Subcutaneous abdominal adipose tissue (tissue), 5 donors: ENCODE measurements around the gene SULT1A1.

Experiments
- H3K27ac ChIP-seq: one replicate; pipeline ENCODE4 v1.7.0; 2013; ENCODE audit warnings: low read depth, mild to moderate bottlenecking, inconsistent platforms, low read length, moderate library complexity
- H3K27me3 ChIP-seq, 5 donors: one replicate each; pipeline ENCODE4 v1.7.0; 2013; ENCODE audit warnings: low read length in 5 of 5, inconsistent platforms in 1 of 5; ENCODE audit not compliant: control insufficient read depth in 5 of 5, insufficient read depth in 4 of 5
- H3K36me3 ChIP-seq, 5 donors: one replicate each; pipeline ENCODE4 v1.7.0; 2013; ENCODE audit warnings: low read length in 5 of 5; ENCODE audit not compliant: control insufficient read depth in 5 of 5, insufficient read depth in 5 of 5
- H3K4me1 ChIP-seq, 5 donors: one replicate each; pipeline ENCODE4 v1.7.0; 2013; ENCODE audit warnings: low read length in 5 of 5, mild to moderate bottlenecking in 3 of 5, moderate library complexity in 1 of 5; ENCODE audit not compliant: control insufficient read depth in 5 of 5, insufficient read depth in 5 of 5
- H3K4me3 ChIP-seq, 5 donors: one replicate each; pipeline ENCODE4 v1.7.0; 2013; ENCODE audit warnings: low read length in 5 of 5, low read depth in 1 of 5
- H3K9ac ChIP-seq, 5 donors: one replicate each; pipeline ENCODE4 v1.7.0; 2013; ENCODE audit warnings: low read length in 5 of 5, mild to moderate bottlenecking in 4 of 5, moderate library complexity in 3 of 5
- H3K9me3 ChIP-seq, 5 donors: one replicate each; pipeline ENCODE4 v1.7.0; 2013; ENCODE audit warnings: low read length in 5 of 5; ENCODE audit not compliant: control insufficient read depth in 5 of 5
- donor health status: healthy.
- donor health status: healthy.
- donor health status: healthy.
- donor health status: healthy.
- donor health status: healthy.

Gene SULT1A1

DNA sequence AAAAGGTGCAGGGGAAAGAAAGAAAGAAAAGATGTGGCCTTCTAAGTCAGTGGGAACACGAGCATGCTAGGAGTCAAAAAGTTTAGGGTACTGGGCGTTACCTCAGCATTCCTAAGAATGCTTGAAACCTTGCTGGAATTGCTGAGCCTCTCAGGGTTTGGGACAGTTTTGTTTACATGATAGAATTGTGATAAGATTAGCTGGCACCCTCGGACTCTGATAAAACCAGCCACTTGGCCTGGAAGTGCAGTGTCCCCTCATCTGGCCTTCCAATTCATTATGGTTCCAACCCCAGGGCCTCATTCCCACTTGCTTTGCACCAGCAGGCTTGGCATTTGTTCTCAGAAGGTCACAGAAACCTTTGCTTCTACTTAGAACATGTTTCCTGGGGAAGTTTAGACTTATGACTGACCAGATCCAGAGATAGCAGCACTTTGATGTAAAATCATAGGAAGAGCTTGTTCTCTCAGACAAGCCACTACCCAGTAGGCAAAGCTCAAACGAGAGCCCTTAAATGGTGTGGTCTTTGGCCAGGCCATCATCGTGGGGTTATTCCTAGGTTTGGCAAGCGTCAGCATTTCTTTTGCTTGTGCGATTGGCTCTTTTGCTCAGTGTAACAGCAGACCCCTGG lies 48.2 kb downstream of the SULT1A1 start:
- Histone ChIP-seq H3K27ac (no peak overlapping the region), H3K27me3 (no peaks in the 10 kb centered on the region), H3K4me1 (peaks cover 4 to 25% (median 21%) of the 10 kb centered on the region in 5 donors), H3K9ac (no peak overlapping the region), H3K36me3 (peaks cover 0 to 23% (median 7%) of the 10 kb centered on the region in 5 donors), H3K4me3 (no peak overlapping the region), H3K9me3 (peaks cover 0 to 2% (median 0%) of the 10 kb centered on the region in 5 donors)

DNA sequence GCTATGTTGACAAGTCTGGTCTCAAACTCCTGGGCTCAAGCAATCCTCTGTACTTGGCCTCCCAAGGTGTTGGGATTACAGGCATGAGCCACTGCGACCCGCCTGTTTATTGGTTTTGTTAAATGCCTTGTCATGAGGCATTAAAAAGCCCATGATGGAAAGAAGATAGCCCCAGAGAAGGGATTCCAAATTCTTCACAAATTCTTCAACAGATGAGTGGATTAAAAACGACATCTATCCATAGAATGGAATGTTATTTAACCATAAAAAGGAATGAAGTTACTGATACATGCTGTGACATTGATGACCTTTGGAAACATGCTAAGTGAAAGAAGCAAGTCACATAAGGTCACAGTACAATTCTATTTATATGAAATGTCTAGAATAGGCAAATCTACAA lies 51.4 kb downstream of the SULT1A1 start:
- no peak overlapping the region for H3K9ac ChIP-seq
- no peak overlapping the region for H3K4me3 ChIP-seq
- H3K9me3 ChIP-seq = peaks cover 0 to 2% (median 0%) of the 10 kb centered on the region in 5 donors
- H3K36me3 ChIP-seq = peaks cover 0 to 21% (median 7%) of the 10 kb centered on the region in 5 donors
- no peak overlapping the region for H3K27ac ChIP-seq
- H3K4me1 ChIP-seq = peaks cover 12 to 36% (median 34%) of the 10 kb centered on the region in 5 donors
- peaks cover 0 to 3% (median 0%) of the 10 kb centered on the region in 5 donors for H3K27me3 ChIP-seq

DNA sequence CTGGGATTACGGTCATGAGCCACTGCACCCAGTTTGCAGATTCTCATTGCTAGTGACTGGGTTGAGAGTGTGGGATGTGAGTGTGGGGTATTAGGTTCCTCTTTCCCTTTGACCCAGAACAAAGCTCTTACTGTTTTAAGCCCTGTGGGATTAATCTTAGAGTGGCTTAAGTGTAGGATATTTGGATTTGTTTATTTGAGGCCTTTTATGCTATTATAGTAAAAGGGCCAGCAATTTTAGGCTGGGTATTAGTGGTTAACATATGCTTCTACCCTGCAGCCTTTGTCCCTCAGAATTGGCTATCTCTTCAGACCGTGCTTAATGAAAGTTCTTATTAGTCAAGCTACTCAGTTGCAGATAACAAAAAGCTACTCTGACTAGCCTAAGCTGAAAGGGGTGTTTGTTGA lies 52.9 kb downstream of the SULT1A1 start:
- Histone ChIP-seq H3K36me3 (peaks cover 0 to 21% (median 7%) of the 10 kb centered on the region in 5 donors), H3K4me3 (no peak overlapping the region), H3K9me3 (peaks cover 0 to 2% (median 0%) of the 10 kb centered on the region in 5 donors), H3K27ac (no peak overlapping the region), H3K4me1 (peaks cover 10 to 32% (median 29%) of the 10 kb centered on the region in 5 donors), H3K9ac (peak overlapping the region in 2 of 5 donors; percentile 32 to 35), H3K27me3 (peaks cover 0 to 3% (median 0%) of the 10 kb centered on the region in 5 donors)

DNA sequence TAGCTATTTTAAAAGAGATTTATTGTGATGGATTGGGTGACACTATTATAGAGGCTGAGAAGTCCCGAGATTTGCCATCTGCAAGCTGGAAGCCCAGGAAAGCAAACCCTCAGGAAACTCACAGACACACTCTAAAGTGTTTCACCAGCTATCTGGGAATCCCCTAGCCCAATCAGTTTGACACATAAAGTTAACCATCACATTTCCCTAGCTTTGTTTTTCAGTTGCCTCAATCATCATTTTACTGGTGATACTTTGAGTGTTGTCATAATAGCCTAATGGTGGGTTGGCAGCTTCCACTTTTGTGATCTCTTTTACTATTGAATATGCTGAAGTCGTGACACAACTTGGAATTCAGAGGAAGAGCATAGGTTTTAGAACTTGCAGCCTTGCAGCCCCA lies 54.3 kb downstream of the SULT1A1 start:
- H3K36me3 ChIP-seq = peaks cover 0 to 21% (median 7%) of the 10 kb centered on the region in 5 donors
- H3K9ac ChIP-seq = peak overlapping the region in 1 of 5 donors; percentile 12
- no peak overlapping the region for H3K4me3 ChIP-seq
- peaks cover 0 to 2% (median 0%) of the 10 kb centered on the region in 5 donors for H3K9me3 ChIP-seq
- H3K27me3 ChIP-seq = peaks cover 0 to 3% (median 0%) of the 10 kb centered on the region in 5 donors
- no peak overlapping the region for H3K27ac ChIP-seq
- H3K4me1 ChIP-seq = peaks cover 10 to 25% (median 22%) of the 10 kb centered on the region in 5 donors
